Breast epithelium (tissue), 3 donors: ENCODE data around the gene CTTNBP2NL.

Source experiments
- CTCF ChIP-seq, 3 donors: fragments of 450-650 bp; IDR thresholded peaks; one replicate each; pipeline ENCODE4 v1.5.1; 2016 to 2017; ENCODE audit warnings: antibody characterized with exemption in 3 of 3, mild to moderate bottlenecking in 3 of 3, moderate library complexity in 3 of 3
- POLR2AphosphoS5 ChIP-seq, 3 donors: sonication (generic); formaldehyde crosslinking; IDR thresholded peaks; one replicate each; pipeline ENCODE4 v1.6.1; 2017; ENCODE audit warnings: antibody characterized with exemption in 3 of 3

GRCh38 chr1:112386024-112386723 is 9.8 kb upstream of the CTTNBP2NL start:
- no peak for TF ChIP-seq CTCF (IDR thresholded peaks at IDR 0.05)
- TF ChIP-seq POLR2AphosphoS5 (IDR thresholded peaks at IDR 0.05): no peak
